Activated CD8-positive, alpha-beta memory T cell treated with anti-CD3 and anti-CD28 coated beads, Interleukin-2, amount 50 U/mL, for 4 hours (primary cell): ENCODE data around the gene NPM3.

ENCODE experiments used
- DNase-seq: peaks from one replicate; pipeline ENCODE4 v3.0.0-alpha.2; 2020

Gene NPM3

DNA sequence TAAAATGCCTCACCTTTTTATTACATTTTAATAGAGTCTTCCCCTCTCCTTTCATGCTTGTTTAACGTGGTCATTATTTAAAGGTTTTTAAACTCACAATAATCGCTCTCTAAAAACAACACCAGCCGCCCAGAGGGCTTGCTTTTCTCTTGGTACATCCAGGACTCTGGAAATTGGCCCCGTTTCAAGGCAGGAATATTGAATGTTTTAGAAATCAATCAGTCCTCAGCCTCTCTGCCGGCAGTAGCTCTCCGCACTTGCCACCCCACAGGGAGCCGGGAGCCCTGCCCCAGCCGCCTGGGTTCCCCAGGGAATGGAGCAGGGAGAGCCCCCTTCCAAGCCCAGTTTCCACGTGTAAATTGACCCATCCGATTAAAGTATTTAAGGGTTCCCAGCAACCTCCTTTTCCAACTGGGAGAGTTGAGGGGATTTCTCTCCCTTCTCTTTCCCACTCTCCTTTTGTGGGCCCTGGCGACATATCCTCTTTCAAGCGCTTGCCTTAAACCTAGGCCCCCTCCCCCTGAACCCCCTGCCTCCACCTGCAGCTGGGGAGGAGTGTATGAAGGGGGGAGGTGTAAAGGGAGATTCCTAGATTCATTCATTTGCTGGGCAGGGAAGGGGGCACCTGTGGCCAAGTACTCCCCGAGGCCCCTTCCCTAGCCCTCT lies 9.2 kb downstream of the NPM3 start:
- DNase-seq, result no peak

DNA sequence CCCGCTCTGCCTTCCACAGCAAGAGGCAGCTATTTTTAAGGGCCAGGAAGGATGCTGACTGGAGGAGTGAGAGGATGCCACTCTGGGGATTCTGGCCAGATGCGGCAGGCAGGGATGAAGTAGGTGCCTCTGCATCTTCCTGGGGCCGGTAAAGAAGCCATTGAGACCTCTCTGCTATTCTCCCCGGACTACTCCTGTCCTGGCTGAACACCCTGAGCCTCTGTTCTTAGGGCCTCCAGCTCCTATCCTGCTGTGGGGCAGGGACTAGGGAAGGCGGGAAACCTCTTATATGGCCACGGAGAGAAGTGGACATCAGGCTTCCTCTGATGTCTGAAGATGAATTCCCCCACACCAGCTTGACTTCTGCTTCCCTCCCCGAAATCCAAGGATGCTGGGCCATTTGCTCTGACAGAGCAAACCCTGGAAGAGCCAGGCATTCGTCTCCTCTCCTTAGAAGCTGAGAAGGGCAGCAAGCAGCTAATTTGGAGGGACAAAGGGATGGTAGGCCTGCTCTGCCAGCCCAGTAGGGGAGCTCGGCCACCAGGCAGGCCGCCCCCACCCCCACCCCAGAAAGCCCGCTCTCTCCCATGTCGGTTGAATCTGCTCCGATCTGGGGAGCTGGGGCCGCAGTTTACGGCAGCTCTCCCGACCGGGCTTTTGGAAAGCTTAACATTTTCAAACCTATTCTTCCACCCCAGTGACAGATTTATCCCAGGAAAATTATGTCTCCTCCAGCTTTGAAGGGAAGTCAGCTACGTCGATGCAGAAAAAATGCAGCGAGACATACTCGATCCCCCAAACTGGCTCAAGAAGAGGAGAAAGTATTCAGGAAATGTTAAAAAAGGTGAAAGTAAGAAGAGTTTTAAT lies 10.1 kb downstream of the NPM3 start:
- no peak for DNase-seq

- no peak for DNase-seq
Measured at GRCh38 chr10:101772017-101772894, 11.0 kb downstream of the NPM3 start.

DNA sequence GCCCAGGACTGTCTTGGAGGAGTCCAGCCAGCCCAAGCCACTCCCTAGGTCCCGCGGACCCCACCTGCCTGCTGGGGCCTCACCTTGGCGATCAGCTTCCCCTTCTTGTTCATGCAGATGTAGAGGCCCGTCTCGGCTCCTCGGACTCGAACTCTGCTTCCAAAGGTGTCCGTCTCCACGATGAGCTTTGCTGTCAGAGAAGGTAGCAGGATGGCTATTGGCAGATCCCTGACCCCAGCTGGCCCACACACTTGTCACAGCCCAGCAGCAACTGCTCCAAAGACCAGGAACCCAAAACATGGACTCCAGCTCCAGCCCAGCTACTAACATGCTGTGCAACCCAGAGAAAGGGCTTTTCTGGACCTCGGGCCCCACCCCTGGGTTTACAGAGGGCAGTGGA lies 11.9 kb downstream of the NPM3 start:
- no peak for DNase-seq

- DNase-seq, result no peak
Measured at GRCh38 chr10:101770331-101771215, 12.7 kb downstream of the NPM3 start.

DNA sequence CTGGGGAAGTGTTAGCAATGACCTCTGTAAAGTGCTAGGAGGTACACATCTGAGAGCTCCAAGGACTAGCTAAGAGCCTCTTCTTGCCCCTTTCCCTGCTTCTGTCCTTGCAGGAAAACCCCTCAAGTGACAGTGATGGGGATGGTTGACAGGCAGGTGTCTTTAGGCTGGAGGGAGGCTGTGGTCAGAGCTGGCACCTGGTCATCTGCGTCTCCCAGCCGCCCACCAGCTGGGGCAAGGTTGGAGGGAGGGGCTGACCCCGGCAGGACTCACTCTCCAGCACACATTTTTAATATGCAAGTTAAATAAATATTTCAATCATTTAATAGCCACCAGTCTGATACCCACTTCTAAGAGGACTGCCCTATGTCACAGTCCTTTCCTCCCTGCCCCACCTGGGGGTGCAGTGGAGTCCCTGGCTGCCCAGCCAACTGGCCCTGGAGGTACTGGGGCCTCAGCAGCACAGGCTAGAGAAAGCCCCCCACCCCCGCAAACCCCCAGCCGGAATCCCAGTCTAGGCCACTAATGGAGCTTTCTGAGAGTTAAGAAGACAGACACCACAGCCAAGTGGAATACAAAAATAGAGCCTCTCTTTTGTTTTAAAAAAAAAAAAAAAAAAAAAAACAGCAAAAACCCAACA lies 13.6 kb downstream of the NPM3 start:
- no peak for DNase-seq

DNA sequence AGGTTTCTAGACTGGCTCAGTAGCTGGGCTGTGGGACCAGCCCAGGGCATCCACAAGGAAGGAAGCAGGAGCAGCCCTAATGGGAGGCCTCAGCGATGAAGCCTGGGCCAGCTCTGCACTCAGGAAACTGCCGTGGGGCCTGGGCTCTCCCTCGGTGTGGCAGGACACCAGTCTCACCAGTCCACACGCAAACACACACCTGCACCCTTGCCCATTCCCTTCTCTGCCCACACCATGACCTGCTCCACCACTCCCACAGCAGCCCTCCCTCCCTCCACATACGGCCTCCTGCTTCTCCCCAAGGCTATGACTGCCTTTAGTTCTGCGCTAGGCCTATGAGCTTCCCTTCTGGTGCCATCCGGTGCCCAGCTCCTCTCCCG lies 14.5 kb downstream of the NPM3 start:
- no peak for DNase-seq

DNA sequence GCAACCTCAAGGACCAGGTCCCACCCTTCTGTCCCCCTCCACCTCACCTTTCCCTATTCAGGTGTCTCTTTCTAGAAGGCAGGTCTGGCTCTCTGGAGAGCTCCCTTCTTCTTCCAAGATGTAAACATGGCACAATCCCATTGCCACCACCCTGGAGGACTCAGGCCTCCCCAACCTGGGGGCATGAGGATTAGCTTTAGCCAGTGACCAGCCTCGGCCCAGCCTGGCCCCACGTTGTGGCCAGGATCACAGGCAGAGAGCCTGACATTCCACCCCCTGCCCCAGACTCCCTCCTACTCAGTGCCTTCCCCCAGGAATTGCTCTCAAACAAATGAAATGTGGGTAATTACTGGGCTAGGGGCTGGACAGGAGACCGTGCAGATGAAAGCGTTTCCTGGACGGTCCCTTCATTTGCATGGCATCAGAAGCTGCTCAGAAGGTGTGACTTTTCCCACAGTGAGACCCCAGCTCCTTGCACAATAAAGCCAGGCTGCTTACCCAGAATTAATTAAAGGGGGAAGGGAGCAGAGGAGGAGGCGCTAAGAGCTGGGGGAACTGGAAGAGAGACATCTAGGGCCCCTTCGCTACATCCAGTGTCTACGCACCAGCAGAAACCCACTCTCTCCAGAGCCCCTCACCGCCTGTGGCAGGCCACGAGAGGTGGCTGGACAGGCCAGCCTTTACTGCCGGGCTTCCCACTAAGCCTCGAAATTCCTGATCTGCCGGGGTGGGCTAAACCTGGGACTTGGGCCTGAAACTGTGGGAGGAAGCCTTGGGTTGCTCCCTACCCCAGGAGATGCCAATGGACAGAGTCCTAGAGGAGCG lies 15.1 kb downstream of the NPM3 start:
- no peak for DNase-seq

DNA sequence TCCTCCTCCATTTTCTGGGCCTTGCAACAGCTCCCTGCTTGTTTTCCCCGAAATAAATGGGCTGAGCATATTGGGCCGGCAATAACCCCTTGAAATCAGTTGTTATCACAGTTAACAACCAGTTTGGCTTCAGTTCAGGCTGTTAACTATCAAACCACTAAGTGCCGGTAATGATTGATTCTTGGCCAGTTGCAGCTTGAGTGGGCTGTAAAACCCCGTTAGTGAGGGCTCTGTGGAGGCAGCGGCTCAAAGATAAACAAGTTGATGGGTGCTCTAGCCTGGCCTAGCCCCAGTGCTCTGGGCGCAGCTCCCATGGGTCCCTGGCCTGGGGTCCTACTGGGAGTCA lies 15.7 kb downstream of the NPM3 start:
- no peak for DNase-seq

- DNase-seq, result no peak
Measured at GRCh38 chr10:101766753-101767599, 16.3 kb downstream of the NPM3 start.

GRCh38 chr10:101766306-101766705 lies 16.9 kb downstream of the NPM3 start:
- DNase-seq, result no peak

DNA sequence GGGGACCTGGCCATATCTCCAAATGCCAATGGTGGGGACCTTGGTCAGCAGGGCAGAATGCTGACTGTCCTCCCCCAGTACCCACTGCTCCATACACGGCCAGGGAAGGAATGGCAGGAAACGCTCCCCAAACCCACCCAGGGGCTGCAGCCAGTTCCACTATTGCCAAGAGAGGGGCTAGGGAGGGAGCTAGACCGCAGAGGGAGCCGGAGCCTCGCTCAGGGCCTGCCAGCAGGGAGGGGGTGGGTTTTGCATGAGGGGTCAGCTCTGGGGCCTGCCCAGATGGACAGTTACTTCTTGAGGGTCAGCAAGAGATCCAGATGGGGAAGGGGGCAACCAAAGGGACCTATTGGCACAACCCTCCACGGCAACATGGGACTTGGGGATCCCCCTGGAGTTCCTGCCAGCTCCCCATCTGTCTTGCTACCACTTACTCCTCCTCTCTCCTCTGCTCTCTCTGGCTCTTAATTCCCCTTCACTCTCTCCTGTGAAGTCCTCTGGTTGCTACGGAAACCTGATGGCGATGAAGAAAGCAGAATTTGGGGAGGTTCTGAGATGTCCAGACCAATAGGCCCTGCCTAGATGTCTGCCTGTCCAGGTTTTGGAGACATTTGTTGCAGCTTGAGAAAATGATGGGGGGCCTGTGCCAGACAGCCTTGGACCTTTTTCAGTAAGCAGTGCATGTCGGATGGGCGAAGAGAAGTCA lies 20.0 kb downstream of the NPM3 start:
- DNase-seq, result no peak

- DNase-seq, result no peak
Measured at GRCh38 chr10:101762736-101763135, 20.5 kb downstream of the NPM3 start.

DNA sequence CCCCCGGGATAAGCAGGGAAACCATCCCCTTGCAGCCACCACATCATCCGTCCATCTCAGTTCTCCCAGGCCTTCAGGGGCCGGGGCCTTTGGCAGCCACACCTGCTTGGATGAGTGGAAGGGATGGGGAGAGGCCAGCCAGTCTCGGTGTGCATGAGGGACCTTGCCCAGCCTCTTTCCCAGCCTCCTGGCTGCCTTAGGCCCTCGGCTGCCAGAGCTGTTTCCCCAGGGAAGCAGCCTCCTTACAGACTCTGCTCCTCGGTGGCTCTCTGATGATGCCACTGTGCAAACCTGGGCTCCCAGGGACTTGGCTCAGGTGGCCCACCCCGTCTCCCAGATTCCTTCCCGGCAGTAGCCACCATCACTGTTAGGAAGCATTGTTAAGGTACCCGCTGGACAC lies 22.0 kb downstream of the NPM3 start:
- DNase-seq, result no peak

- no peak for DNase-seq
Measured at GRCh38 chr10:101760510-101760909, 22.7 kb downstream of the NPM3 start.

DNA sequence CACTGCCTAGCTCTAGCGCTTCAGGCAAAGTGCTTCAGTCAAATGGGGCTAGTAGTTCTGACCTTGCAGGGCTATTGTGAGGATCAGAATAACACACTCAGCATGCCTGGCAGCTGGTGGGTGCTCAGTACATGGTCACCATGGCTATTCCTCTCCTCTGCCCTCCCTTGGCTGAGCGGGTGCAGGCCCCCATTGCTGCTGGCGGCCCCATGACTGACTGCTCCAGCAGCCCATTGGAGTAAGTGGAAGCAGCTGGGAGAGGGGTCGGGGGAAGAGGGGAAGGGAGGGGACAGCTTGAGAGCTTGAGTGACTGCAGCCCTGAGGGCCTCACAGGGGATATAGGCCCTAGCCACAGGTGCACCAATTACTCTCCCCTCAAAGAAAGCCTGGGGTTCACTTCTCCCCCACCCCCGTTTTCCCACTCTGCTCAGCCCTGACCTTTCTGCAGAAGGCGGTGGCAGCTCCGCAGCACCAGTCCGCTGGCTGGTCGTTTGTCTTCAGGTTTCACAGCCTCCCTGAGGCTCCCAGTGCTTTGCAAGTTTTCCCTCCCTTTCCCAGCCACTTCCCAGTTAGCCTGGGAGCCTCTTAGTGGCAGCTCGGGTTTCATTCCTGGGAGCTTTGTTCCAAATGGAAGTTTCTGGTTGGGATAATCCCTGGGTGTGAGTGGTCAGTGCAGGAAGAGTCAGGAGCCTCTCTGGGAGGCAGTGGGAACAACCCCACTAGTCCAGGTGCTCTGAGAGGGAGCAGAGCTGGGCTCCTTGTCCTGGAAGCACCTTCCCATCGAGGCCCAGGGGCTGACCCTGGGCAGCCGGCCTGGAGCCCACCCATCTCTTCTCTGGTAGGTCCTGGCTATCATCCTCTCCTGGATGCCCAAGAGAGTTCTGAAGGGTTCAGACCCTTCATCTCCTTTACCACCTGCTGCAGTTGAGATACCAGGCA lies 23.7 kb downstream of the NPM3 start:
- DNase-seq, result no peak

- DNase-seq, result no peak
Measured at GRCh38 chr10:101758858-101759257, 24.4 kb downstream of the NPM3 start.

DNA sequence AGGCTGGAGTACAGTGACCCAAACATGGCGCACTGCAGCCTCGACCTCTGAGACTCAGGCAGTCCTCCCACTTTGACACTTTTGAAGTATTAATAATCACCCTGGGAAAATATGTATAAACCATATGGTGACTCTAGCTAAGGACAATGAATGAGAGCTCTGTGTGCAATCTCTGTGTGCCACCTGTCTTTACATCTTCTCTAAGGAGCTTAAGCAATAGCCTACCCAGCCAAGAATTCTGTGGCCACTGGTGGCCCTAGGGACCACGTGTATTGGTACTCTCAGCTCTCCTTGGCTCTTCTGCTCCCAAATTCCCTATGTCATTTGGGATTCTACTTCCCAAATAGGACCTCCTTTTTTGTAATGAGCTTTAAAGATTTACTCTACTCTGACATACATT lies 31.0 kb downstream of the NPM3 start:
- no peak for DNase-seq
